Central memory CD4-positive, alpha-beta T cell (primary cell): Measurements from ENCODE around the gene SLC15A4.
A peak's percentile ranks its signal among the peaks of the same experiment; 100 is the strongest.
"Not testable (repeated sequence)": the region's sequence is repeated elsewhere in the genome, so short reads cannot be mapped to it uniquely, and the experiment has no call there.

Experiments
- DNase-seq: peaks from one replicate; pipeline ENCODE4 v3.0.0; 2022

Gene SLC15A4

DNA sequence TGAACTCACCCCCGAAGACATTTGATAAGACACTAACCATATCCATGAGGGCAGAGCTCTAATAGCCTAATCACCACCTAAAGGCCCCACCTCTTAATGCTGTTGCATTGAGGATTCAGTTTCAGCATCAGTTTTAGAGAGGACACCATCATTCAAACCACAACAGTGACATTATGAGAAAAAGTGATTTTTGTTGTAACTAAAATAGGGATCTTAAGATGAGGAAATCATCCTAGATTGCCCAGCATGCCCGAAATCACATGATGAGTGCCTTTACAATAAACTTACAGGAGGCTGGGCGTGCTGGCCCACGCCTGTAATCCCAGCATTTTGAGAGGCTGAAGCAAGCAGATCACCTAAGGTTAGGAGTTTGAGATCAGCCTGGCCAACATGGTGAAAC, 19.8 kb upstream of the SLC15A4 start:
- DNase-seq: no peak

DNA sequence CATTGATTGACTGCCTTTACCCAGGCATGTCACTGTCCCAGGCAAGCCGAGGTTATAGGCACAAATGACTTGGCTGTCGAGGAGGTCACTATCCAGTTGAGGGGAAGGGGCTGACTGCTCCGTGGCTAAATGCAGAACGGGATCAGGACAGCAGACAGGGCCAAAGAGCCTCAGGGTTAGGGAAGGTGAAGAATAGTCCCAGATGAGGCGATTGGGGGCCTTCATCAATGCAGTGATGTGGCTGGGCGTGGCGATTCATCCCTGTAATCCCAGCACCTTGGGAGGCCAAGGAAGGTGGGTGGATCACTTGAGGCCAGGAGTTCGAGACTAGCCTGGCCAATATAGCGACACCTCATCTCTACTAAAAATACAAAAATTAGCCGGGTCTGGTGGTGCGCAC, 18.8 kb upstream of the SLC15A4 start:
- DNase-seq: no peak

DNA sequence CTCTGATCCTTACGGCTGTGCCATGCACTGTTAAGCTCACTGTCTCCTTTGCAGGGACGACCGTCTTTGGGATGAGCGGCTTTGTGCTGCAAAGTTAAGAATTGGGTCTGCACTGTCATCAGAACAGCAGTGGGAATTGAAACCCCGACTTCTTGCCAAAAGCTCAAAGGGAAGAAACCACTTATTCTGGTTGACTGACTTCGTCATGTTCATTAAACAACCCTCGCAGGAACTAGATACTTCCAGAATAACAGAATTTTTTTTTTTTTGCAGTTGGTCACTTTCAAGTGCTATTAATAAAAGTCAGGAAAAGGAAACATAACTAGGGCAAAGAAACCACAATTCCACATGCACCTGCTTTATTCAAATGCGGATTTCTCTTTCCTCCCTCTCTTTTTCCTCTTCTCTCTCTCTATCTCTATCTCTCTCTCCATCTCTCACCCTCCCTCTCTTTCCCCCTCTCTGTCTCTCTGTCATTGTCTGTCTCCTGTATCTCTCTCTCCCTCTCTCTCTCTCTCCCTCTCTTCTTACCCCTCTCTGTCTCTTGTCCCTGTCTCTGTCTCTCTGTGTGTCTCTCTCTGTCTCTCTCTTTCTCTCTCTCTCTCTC, 17.2 kb upstream of the SLC15A4 start:
- DNase-seq: no peak

DNA sequence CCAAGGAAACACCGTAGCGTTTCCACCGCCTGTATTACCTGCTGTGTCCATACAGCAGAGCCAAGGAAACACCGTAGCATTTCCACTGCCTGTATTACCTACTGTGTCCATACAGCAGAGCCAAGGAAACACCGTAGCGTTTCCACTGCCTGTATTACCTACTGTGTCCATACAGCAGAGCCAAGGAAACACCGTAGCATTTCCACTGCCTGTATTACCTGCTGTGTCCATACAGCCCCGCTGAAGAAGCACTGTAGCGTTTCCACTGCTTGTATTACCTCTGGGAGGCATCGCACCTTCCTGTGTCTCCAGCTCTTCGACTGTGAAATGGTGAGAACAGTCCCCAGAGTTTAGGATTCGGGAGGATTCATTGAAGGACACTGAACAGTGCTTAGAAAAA, 16.1 kb upstream of the SLC15A4 start:
- DNase-seq: not testable (repeated sequence)

DNA sequence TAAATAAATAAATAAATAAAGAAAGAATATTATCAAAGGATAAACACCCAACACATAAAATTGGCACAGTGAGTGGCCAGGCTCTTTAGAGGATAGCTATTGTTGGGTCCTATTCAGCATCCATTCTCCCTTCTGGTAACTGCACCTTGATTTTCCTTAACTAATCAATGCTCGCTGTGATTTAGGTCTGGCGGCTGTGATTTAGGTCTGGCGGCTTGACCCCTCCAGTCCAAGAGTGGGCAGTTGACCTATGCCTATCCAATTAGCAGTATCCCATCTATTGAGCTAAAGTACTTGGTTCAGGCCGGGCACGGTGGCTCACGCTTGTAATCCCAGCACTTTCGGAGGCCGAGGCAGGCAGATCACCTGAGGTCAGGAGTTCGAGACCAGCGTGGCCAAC, 9.7 kb upstream of the SLC15A4 start:
- no peak for DNase-seq

DNA sequence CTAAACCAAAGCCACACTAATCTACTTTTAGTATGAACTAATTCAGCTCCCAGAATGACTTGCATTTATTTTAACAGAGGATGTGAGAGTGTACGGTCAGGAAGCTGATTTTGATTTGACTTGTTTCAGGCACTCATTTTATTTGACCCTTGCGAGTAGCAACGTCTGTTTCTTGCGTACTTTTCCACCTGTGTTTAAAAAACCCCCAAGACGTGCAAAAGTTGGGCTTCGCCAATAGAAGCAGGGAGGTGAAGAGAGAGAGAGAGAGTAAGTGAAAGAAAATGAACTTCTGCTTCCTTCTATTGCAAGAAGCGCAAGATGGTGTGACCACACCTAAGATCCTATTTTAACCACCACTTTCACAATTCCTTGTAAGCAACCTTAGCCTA, 6.7 kb upstream of the SLC15A4 start:
- DNase-seq: no peak

DNA sequence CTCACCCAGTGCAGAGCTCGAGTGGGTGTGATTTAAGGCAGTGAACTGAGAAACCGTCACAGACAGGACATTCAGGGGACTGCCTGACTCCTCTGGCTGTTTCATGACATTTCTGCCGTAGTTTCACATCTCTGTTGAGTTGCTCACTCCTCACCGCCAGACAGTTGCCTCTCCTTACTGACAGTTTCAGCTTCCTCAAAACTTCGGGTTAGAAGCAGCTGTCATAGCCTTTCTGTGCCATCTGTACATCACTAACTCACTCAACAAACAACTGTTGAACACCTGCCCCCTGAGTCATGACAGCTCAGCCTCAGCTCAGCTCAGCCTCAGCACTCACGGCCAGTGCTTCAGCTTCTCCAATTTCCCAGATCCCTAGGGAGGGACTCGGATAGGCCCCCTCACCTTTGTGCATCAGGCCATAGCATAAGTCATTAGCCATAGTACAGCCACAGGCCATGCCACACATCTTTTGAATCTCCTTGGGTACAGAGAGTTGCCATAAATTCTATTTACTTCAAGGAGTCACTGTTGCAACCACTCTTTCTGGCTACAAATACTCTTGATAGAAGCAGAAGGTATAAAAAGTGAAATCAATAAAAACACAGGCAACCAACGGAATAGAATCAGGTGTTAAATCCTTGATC, 6.2 kb upstream of the SLC15A4 start:
- DNase-seq: no peak

DNA sequence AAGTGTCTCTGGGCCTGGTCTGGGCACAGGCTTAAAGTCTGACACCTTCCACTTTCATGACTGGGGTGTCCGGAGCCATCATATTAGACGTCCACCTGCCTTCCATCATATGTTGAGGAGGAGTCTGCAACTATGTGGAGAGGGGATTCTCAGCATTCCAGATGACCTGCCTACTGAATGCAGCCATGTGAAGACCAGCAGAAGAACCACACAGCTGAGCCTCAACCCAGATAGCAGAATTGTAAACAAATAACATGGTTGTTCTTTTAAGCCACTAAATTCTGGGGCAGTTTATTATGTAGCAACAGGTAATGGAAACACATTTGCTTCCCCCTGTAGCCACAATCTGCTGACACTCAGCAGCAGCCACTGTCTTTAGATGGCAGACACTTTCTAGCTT, 4.0 kb upstream of the SLC15A4 start:
- DNase-seq: no peak

DNA sequence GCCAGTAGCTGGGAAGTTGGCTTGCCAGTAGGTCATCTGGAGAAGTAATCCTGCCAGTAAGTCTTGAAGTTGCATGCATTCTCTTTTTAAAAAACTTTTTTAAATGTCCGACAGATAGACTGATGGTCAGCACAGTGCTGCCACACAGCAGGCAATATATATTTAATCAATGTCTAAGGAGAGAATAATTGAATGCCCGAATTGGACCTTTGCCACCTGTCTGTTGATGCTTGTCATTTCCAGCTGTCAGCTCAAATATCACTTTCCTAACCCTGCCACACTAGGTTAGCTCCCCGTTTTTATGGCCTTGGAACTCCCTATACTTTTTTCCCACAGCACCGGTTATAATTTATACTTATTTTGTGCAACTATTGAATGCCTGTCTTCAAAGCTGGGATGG, 2.1 kb upstream of the SLC15A4 start:
- no peak for DNase-seq

DNA sequence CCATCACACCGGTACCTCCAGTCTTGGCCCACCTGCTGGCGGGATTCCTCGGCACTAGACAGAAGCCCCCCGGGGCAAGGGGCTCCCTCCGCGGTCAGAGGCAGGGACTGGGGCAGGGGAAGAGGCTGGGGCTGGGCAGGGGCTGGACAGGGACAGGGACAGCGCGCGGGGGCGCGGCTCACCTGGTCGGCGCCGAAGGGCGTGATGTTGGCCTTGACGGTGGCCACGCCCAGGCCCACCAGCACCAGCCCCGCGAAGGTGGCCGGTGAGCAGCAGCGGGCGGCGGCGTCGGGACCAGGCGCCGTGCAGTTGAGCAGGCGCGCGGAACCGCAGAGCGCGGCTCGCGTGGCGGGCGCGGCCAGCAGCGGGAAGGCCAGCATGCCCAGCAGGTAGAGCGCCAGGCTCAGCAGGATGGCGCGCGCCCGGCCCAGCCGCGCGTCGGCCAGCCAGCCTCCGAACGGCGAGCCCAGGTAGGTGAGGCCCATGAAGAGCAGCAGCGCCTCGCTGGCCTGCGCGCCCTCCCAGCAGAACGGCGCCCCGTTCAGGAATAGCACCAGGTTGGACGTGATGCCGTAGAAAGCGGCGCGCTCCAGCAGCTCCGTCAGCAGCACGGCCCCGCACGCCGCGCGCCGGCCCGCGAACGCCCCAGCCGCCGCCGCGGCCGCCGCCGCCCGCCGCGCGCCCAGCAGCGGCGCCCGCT, 392 bp downstream of the SLC15A4 start:
- peak; percentile 7 for DNase-seq

DNA sequence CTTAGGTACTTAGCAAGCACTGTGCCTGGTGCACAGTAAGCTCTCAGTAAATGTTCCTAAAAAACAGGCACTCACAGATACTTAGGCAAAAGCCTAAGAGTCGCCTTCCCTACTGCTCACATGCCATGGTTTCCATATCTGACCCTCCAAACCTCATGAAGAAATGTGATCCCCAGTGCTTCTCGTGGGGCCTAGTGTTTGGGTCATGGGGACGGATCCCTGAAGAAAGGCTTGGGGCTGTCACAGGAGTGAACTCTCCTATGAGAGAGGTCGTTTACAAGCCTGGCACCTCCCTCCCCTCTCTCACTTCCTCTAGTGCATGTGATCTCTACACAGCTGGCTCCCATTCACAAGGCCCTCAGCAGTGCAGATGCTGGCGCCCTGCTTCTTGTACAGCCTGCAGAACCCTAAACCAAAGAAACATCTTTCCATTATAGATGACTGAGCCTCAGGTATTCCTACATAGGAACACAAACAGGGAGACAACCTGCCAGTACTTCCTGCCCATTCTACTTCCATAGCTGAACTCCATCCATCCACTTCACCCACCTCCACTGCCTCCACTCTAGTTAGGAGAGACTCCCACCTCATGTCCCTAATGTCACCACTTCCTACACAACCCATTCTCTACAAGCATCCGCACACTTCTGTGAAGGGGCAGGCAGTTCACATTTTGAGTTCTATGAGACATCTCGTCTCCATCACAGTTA, 2.9 kb downstream of the SLC15A4 start:
- no peak for DNase-seq

DNA sequence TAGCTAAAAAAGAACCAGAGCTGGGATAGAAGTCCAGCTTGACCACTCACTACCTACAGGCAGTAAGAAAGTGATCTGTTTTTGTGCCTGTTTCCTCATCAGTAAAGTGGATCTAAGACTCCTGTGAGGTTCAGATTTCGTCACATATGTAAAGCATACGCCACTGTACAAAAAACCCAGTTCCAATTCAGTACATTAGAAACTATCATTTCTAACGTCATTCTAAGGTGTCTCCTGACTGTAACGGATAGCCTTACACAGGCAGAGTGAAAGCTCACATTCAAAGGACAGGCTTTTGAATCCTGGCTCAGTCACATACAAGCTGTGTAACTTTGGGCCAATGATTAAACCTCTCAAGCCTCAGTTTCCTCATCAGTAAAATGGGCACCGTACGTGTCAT, 3.5 kb downstream of the SLC15A4 start:
- DNase-seq: no peak

DNA sequence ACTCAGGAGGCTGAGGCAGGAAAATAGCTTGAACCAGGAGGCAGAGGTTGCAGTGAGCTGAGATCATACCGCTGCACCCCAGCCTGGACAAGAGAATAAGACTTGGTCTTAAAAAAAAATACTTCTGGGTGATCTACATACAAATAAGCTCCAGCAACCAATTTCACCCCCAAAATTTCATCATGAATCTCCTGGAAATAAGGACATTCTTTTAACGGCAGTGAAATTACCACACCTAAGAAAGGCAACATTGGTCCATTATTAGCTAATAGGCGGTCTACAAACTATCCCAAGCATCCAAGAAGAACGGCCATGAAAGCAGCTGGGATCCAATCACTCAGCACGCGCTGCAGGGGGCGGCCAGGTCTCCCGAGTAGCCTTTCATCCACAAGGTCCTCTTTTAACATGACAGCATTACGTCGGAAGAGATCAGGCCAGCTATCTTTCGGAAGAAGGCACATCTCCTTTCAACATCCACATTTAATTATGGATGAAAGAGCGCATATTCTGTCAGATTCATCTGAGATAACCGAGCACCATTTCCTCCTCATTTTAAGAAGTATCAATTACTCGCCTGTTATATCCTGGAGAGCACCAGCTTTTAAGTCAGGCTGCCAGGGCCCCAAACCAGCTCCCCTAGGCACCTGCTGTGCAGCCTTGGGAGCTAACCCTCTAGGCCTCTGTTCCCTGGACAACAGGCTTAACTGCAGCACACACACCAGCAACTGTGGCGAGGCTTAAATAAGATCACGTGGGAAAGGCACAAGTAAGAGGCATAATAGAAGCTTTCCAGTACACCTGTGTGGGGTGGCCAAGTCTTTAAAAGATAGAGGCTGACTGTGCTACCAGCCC, 4.2 kb downstream of the SLC15A4 start:
- DNase-seq: no peak

DNA sequence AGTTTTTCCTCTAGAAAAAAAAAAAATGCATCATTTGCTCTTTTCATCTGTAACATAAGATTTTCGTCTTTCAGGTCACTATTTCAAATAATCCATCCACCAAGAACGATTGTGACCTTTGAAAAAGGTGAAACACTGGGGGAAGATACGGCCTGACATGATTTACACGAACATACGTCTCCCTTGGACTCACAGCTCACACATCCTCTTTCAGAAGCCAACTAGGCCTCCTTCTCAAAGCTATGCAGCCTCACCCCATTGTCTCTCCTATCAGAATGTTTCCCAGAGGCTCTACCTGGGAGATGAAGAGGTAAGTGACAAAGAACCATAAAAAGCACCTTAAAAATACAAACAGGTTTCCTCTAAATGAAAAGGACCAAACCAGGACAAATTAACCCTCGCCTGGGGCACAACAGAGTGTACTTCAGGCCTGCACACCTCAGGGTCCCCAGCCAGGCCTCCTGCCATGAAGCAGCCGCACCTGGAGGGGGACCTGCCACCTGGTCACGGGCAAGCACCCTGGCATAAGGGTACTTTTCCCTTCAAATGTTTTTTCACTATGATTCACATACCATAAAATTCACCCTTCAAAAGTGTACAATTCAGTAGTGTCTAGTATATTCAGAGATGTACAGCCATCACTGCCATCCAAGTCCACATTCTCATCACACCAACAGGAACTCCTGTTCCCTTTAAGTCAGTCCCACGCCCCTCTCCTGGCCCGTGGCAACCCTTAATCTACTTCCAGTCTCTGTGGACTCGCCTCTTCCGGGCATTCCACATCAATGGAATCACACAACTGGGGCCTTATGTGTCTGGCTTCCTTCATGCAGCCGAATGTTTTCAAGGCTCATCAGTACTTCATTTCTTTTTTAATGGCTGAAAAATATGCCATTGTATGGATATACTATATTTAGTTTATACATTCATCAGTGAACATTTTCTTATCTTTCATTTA, 5.4 kb downstream of the SLC15A4 start:
- DNase-seq: no peak

DNA sequence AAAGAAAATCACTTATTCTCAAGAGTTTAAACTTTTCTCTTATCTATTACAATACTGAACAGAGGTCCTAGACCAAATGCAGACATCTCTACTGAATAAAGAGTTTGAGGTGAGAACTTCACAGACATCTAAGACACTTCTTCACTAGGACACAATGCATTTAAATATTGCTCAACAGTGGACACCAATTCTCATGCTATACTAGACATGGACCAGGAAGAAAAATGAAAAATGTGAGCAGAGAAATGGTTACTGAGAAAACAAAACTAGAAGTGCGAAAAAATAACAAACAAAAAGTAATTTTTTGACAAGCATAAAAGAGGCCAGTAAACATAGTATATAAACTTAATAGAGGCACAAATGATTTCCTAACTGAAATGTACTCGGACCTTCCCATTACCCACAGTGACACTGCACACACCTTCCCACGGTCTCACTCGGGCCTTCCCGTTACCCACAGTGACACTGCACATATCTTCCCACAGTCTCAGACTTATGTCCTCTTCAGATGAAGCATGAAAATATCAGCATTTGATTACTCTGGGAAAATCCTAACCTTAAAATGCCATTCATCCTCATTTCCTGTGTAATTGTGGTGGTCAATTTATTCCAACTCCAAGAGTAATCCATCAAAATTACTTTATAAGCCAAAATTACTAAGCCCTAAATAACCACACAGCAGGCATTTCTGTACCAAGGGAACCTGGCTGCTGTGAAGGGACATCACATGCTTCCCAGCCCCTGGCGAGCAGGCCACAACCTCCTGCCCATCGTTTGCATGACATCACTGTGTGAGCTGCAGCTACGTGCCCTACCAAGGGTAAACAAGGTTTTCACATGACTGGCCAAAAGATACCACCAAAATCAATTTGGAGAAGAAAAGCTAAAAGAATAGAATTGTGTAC, 6.4 kb downstream of the SLC15A4 start:
- DNase-seq: no peak

DNA sequence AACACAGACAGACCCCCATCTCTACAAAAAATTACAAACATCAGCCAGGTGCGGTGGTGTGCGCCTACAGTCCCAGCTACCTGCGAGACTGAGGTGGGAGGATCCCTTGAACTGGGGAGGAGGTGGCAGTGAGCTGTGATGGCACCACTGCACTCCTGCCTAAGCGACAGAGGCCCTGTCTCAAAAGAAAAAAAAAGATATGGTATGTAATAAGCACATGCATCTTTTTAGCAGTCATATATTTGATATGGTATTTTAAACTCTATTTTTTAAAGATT, 7.2 kb downstream of the SLC15A4 start:
- DNase-seq: no peak

DNA sequence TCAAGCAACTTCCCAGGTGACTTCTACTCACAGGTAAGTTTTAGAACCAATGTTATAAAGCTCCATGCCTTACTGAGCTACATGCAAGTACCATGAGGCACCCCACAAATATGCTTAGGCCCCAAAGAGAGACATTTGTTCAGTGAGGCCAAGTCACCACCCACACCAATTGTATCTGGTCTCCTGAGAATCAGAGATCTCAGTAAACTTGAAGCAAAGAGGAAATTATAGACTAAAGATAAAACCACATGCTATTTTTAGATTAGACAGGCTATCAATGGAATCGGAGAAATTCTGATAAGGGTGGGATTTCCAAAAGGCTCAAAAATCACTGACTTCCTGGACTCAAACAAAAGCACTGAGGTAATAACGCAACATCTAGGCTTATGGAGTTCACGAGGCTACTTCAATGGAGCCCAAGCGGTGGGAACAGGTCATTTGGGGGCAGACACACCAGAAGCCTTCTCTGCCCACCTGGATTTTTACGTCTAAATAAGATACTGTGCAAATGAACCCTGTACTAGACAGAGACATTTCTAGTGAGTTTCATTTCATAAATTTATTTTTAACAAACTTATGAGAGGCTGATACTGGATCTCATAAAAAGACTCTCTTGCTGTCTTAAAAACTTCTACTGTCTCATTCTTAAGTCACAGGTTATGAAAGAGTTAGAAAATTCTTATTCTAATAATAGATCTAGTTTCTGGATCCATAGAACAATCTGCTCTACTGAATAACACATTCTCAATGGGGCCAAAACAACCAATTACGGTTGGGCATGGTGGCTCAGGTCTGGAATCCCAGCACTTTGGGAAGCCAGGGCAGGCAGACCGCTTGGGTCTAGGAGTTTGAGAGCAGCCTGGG, 7.7 kb downstream of the SLC15A4 start:
- DNase-seq: no peak

DNA sequence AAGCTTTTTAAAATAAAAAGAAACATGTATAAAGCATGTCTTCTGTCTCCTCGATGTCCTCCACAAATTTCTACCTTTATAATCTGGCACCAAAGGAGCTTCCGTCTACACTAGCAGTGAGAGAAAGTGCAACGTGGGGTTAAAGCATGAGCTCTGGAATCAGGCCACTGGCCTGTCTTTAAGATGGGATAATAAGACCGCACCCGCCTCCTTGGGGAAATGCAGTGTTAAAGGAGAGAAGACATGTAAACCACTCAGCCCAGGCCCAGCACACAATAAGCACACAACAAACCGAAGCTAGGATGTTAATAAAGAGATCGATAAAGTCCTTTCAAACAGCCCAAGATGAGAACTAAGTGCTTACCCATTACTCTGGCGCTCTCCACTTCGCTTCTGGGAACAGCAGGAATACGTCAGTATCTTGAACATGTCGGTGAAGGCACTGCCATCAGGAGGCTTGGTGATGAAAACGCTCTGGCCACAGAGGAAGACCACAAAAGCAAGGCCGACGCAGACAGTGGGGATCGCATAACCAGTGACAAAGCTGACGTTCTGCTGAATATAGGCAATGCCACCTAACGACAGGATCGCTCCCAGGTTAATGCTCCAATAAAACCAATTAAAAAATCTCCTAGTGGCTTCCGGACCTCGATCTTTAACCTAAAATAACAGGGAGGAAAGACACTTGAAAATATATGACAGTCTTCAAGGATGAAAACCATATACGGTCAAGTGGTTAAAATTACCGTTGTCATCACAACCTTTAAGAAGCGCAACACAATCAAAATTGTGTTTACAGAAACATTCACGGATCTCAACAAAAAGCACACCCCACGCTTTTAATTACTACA, 9.1 kb downstream of the SLC15A4 start:
- no peak for DNase-seq

DNA sequence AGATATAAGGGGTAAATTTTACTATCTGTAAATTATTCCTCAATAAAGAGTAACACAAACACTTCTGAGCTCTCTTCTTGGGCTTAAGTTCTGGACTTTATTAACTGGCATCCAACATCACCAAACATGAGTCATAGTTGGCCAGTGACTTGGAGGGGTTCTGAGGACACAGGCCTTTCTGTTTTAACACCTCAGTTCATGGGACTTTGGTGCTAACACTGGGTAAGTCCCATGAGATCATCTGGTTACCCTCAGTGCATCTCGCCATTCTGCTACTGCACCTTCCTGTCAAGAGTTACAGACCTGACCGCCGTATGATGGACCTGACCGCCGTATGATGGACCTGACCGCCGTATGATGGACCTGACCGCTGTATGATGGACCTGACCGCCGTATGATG, 9.9 kb downstream of the SLC15A4 start:
- DNase-seq: no peak
